ENCODE data around the gene ADRA2B.
A peak's percentile ranks its signal among the peaks of the same experiment; 100 is the strongest.
"Not testable (repeated sequence)": the region's sequence is repeated elsewhere in the genome, so short reads cannot be mapped to it uniquely, and the experiment has no call there.

The ADRA2B gene

GRCh38 chr2:96065381-96065930 lies 50.9 kb downstream of the ADRA2B start:
- DNase-seq = no peak

GRCh38 chr2:96064760-96065159 lies 51.6 kb downstream of the ADRA2B start:
- DNase-seq = not testable (repeated sequence)

GRCh38 chr2:96064047-96064675 lies 52.2 kb downstream of the ADRA2B start:
- DNase-seq = not testable (repeated sequence)

GRCh38 chr2:96063116-96063899 lies 53.1 kb downstream of the ADRA2B start:
- peak; percentile 25 to 29 for DNase-seq

Data from activated CD4-positive, alpha-beta T cell treated with anti-CD3 and anti-CD28 coated beads, Interleukin-2, amount 50 U/mL, for 48 hours (primary cell).